Prostate gland (tissue), 2 donors: ENCODE data around the gene DCANP1.
"Not testable (repeated sequence)": the region's sequence is repeated elsewhere in the genome, so short reads cannot be mapped to it uniquely, and the experiment has no call there.

Experiments used
- POLR2A ChIP-seq: fragments of 450-650 bp; IDR thresholded peaks from one replicate; pipeline ENCODE4 v1.6.1; 2016; ENCODE audit warnings: antibody characterized with exemption, mild to moderate bottlenecking
- POLR2AphosphoS5 ChIP-seq: sonication (generic); formaldehyde crosslinking; IDR thresholded peaks from one replicate; pipeline ENCODE4 v1.6.1; 2017; ENCODE audit warnings: antibody characterized with exemption
- TF ChIP-seq, protein P1 (sequence below), 4 experiments: fragments of 200-600 bp in 2 of 4; fragments of 450-650 bp in 2 of 4; sonication (generic) in 2 of 4; IDR thresholded peaks; 1 replicate in 3 of 4; 2 replicates in 1 of 4; pipeline ENCODE4 v1.5.1; 2016 to 2019; ENCODE audit warnings: antibody characterized with exemption in 4 of 4, mild to moderate bottlenecking in 2 of 4, moderate library complexity in 2 of 4

DNA sequence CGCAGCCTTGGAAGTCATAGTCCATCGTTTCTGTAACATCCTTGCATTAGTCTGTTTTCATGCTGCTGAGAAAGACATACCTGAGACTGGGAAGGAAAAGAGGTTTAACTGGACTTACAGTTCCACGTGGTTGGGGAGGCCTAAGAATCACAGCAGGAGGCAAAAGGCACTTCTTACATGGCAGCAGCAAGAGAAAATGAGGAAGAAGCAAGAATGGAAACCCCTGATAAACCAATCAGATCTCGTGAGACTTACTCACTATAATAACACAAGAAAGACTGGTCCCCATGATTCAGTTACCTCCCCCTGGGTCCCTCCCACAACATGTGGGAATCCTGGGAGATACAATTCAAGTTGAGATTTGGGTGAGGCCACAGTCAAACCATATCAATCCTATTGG lies 48.4 kb upstream of the DCANP1 start:
- TF ChIP-seq, protein P1, sequence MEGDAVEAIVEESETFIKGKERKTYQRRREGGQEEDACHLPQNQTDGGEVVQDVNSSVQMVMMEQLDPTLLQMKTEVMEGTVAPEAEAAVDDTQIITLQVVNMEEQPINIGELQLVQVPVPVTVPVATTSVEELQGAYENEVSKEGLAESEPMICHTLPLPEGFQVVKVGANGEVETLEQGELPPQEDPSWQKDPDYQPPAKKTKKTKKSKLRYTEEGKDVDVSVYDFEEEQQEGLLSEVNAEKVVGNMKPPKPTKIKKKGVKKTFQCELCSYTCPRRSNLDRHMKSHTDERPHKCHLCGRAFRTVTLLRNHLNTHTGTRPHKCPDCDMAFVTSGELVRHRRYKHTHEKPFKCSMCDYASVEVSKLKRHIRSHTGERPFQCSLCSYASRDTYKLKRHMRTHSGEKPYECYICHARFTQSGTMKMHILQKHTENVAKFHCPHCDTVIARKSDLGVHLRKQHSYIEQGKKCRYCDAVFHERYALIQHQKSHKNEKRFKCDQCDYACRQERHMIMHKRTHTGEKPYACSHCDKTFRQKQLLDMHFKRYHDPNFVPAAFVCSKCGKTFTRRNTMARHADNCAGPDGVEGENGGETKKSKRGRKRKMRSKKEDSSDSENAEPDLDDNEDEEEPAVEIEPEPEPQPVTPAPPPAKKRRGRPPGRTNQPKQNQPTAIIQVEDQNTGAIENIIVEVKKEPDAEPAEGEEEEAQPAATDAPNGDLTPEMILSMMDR (IDR thresholded peaks at IDR 0.05): not testable (repeated sequence)
- not testable (repeated sequence) for TF ChIP-seq POLR2A, POLR2AphosphoS5
